Epithelial cell of umbilical artery (primary cell): ENCODE data around the gene PDZD2. TPM values are rescaled to one million over a fixed set of nuclear protein-coding genes. Genes with fewer than 3 reads are reported as not detected.

Experiments
- total RNA-seq: library from RNA; depleted of rRNA; stranded (reverse); fragments of >200 nt; gene quantifications from 2 replicates; pipeline ENCODE4 v1.2.3, GENCODE V29; 2014

PDZD2 gene
- total RNA-seq, result 5.5 and 9.4 TPM in 2 replicates

GRCh38 chr5:31638748-31639418 is at the start of gene PDZD2:
Gene PDZD2 (plus strand): TSS chr5:31639131.

Other genes with a start within 250 kb of the PDZD2 start
- 21.0 and 40.0 TPM in 2 replicates for gene DROSHA, start 107.0 kb upstream of the PDZD2 start, total RNA-seq
- gene C5orf22, start 106.8 kb upstream of the PDZD2 start, total RNA-seq, result 16.9 and 18.5 TPM in 2 replicates